Stimulated activated CD8-positive, alpha-beta memory T cell treated with anti-CD3 and anti-CD28 coated beads, Interleukin-12 subunit alpha, Interleukin-12 subunit beta, amount 100 ng/mL, for 24 hours (primary cell): ENCODE measurements around the gene ARTN.

Experiments
- DNase-seq: peaks from one replicate; pipeline ENCODE4 v3.0.0-alpha.2; 2020; ENCODE audit errors: extremely low read depth

Gene ARTN

GRCh38 chr1:43970911-43971310 lies 37.3 kb downstream of the ARTN start:
- DNase-seq: no peak

DNA sequence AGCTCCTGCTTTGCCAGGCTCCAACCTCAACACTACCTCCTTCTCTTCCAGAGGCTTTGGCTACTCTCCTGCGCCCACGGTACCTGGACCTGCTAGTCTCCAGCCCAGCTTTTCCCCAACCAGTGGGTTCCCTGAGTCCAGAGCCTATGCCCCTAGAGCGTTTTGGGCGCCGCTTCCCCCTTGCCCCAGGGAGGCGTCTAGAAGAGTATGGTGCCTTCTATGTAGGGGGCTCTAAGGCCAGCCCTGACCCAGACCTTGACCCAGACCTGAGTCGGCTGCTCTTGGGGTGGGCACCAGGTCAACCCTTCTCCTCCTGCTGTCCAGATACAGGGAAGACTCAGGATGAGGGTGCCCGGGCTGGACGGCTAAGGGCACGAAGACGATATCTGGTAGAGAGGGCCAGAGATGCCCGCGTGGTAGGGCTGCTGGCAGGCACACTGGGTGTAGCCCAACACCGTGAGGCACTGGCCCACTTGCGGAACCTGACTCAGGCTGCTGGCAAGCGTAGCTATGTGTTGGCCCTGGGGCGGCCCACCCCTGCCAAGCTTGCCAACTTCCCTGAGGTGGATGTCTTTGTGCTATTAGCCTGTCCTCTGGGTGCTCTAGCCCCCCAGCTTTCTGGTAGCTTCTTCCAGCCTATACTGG lies 37.9 kb downstream of the ARTN start:
- DNase-seq: no peak

- DNase-seq: no peak
These were observed 40.4 kb downstream of the ARTN start for GRCh38 chr1:43973981-43974442.

GRCh38 chr1:43974443-43975248 lies 41.0 kb downstream of the ARTN start, which contains the start of gene ATP6V0B:
ATP6V0B (plus strand) TSS chr1:43974960; CDS start chr1:43975041, 81 bp downstream.
- DNase-seq: peak; percentile 95

- DNase-seq: no peak
These were observed 41.8 kb downstream of the ARTN start for GRCh38 chr1:43975249-43975961.

DNA sequence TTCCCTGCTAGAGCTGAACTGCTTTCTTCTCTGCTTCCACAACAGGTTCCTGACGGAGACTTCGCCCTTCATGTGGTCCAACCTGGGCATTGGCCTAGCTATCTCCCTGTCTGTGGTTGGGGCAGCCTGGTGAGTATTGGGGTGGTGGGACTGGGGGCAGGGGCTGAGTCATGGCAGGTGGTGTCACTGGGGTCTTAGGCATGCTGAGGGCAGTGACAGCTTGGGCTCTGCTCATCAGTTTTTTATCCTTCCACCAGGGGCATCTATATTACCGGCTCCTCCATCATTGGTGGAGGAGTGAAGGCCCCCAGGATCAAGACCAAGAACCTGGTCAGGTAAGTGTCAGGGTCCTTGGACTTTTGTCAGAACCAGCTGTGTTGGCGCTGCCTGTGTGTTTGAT lies 42.4 kb downstream of the ARTN start:
- no peak for DNase-seq

GRCh38 chr1:43976890-43977289 lies 43.3 kb downstream of the ARTN start:
- no peak for DNase-seq

- no peak for DNase-seq
These were observed 44.0 kb downstream of the ARTN start for GRCh38 chr1:43977376-43978263.

DNA sequence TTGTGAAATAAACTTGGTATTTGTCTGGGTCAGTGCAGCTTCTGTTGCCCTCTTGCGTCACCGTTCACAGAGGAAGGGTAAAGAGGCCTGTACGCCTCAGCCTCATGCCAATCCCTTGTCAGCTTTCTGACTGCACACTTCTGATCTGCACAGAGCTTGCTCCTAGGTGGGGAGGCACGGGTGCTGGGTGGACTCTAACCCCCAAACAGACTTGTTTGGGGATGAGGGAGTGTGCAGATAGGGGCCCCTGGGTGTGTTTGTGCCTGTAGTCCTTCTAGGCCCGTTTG lies 44.6 kb downstream of the ARTN start:
- DNase-seq: no peak

GRCh38 chr1:43978551-43979260 lies 45.1 kb downstream of the ARTN start, which contains the start of gene B4GALT2:
B4GALT2 (plus strand) TSS chr1:43979210; CDS start chr1:43981161, 1,951 bp downstream.
- no peak for DNase-seq

DNA sequence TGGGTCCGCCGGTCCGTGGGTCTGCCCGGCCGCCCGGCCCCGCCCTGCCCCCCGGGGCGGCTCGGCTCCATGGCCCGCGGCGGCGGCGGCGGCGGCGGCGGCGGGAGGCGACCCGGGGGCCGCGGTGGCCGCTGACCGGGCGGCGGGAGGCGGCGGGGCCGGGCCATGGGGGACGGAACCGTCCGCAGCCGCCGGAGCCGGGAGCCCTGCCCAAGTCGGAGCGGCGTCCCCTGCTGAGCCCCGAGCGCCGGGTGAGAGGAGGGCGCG lies 45.6 kb downstream of the ARTN start:
- DNase-seq: no peak

- no peak for DNase-seq
These were observed 46.1 kb downstream of the ARTN start for GRCh38 chr1:43979528-43980254.

- DNase-seq: no peak
These were observed 46.9 kb downstream of the ARTN start for GRCh38 chr1:43980255-43981134.

DNA sequence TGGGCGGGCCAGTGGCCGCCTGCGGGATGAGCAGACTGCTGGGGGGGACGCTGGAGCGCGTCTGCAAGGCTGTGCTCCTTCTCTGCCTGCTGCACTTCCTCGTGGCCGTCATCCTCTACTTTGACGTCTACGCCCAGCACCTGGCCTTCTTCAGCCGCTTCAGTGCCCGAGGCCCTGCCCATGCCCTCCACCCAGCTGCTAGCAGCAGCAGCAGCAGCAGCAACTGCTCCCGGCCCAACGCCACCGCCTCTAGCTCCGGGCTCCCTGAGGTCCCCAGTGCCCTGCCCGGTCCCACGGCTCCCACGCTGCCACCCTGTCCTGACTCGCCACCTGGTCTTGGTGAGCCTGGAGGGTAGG lies 47.5 kb downstream of the ARTN start:
- DNase-seq: no peak

- DNase-seq: no peak
These were observed 48.0 kb downstream of the ARTN start for GRCh38 chr1:43981636-43982035.

GRCh38 chr1:43982241-43982640 lies 48.6 kb downstream of the ARTN start:
- DNase-seq: no peak

DNA sequence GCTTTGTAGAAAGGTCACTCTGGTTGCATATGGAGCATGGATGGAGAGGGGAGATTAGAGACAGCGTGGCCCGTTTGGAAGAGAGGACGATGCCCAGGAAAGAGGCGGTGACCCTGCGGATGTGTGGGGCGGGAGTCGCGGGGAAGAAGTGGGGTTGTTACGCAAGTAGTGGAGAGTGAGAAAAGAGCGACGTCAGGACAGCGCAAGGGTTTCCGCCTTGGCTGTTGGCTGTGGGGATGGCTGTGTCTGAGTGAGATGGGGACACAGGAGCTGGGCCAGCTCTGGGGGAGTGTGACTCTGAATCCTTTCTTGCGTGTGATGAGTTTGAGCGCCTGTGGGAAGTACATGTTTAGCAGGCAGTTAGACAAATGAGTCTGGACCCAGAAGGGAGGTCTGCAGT lies 49.2 kb downstream of the ARTN start:
- no peak for DNase-seq

GRCh38 chr1:43983253-43983899 lies 49.8 kb downstream of the ARTN start:
- no peak for DNase-seq

DNA sequence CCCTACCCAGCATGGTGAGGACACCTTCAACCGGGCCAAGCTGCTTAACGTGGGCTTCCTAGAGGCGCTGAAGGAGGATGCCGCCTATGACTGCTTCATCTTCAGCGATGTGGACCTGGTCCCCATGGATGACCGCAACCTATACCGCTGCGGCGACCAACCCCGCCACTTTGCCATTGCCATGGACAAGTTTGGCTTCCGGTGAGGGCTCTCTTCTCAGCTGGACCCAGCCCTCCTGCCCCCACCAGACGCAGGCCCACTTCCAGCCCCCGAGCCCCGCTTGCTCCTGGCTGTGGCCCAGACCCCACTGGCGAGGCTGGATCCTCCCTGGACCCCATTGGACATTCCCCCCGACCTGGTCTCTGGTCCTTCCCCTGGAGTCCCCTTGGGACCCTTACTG lies 51.3 kb downstream of the ARTN start:
- DNase-seq: no peak
